NCI-H1436 (cell line): ENCODE results near the gene CBARP.
A peak's percentile ranks its signal among the peaks of the same experiment; 100 is the strongest.

Experiments used
- DNase-seq: peaks from one replicate; lab custom pipeline; 2025; lab: John Stamatoyannopoulos, UW

Gene CBARP

GRCh38 chr19:1227304-1228054 is 10.3 kb downstream of the CBARP start:
- no peak for DNase-seq

- DNase-seq = no peak
Observed at GRCh38 chr19:1226522-1227303, 11.1 kb downstream of the CBARP start.

- no peak for DNase-seq
Observed at GRCh38 chr19:1226227-1226518, 11.6 kb downstream of the CBARP start.

GRCh38 chr19:1225440-1226226 is 12.2 kb downstream of the CBARP start:
- no peak for DNase-seq

- DNase-seq = no peak
Observed at GRCh38 chr19:1224847-1225246, 13.0 kb downstream of the CBARP start.

GRCh38 chr19:1224047-1224825 is 13.6 kb downstream of the CBARP start:
- no peak for DNase-seq

GRCh38 chr19:1223018-1223855 is 14.6 kb downstream of the CBARP start:
- peak; percentile 34 for DNase-seq

- DNase-seq = no peak
Observed at GRCh38 chr19:1222394-1222793, 15.4 kb downstream of the CBARP start.

- no peak for DNase-seq
Observed at GRCh38 chr19:1221904-1222255, 15.9 kb downstream of the CBARP start.

- no peak for DNase-seq
Observed at GRCh38 chr19:1220976-1221903, 16.6 kb downstream of the CBARP start.

GRCh38 chr19:1220477-1220930 is 17.3 kb downstream of the CBARP start:
- DNase-seq = no peak

GRCh38 chr19:1219786-1220476 is 17.9 kb downstream of the CBARP start:
- DNase-seq = no peak

GRCh38 chr19:1218751-1219567 is 18.8 kb downstream of the CBARP start:
- no peak for DNase-seq

- DNase-seq = no peak
Observed at GRCh38 chr19:1217366-1217765, 20.4 kb downstream of the CBARP start.

GRCh38 chr19:1216756-1217155 is 21.0 kb downstream of the CBARP start:
- no peak for DNase-seq

- DNase-seq = no peak
Observed at GRCh38 chr19:1214862-1215731, 22.7 kb downstream of the CBARP start.

- no peak for DNase-seq
Observed at GRCh38 chr19:1214299-1214861, 23.4 kb downstream of the CBARP start.
